Mesenchymal stem cell (in vitro differentiated cells and primary cell): ENCODE data around the gene ASB4.
A peak's percentile ranks its signal among the peaks of the same experiment; 100 is the strongest.

ENCODE experiments used
- DNase-seq: peaks from one replicate; pipeline ENCODE4 v3.0.0-alpha.2; 2013
- H2AFZ ChIP-seq: one replicate; pipeline ENCODE4 v1.6.1; 2013; ENCODE audit warnings: low read depth, mild to moderate bottlenecking, control low read depth, inconsistent platforms, low read length, moderate library complexity
- H2AK5ac ChIP-seq: 2 replicates; pipeline ENCODE4 v1.6.1; 2013; ENCODE audit warnings: low read length, moderate library complexity, mild to moderate bottlenecking, inconsistent platforms; ENCODE audit not compliant: severe bottlenecking
- H2BK120ac ChIP-seq: one replicate; pipeline ENCODE4 v1.6.1; 2013; ENCODE audit warnings: low read depth, mild to moderate bottlenecking, inconsistent platforms, low read length, moderate library complexity
- H2BK12ac ChIP-seq, 2 experiments: one replicate each; pipeline ENCODE4 v1.6.1; 2013; ENCODE audit warnings: inconsistent platforms in 2 of 2, low read length in 2 of 2, mild to moderate bottlenecking in 2 of 2, moderate library complexity in 2 of 2, control low read depth in 1 of 2
- H2BK15ac ChIP-seq: one replicate; pipeline ENCODE4 v1.6.1; 2013; ENCODE audit warnings: mild to moderate bottlenecking, low read depth, inconsistent platforms; ENCODE audit not compliant: poor library complexity, severe bottlenecking
- H2BK5ac ChIP-seq: 2 replicates; pipeline ENCODE4 v1.6.1; 2013; ENCODE audit warnings: low read depth, mild to moderate bottlenecking, low read length, control low read depth, inconsistent platforms; ENCODE audit not compliant: poor library complexity, severe bottlenecking
- H3K14ac ChIP-seq, 2 experiments: one replicate each; pipeline ENCODE4 v1.6.1; 2013; ENCODE audit warnings: inconsistent platforms in 2 of 2, low read length in 2 of 2, control low read depth in 1 of 2, mild to moderate bottlenecking in 1 of 2, moderate library complexity in 1 of 2
- H3K18ac ChIP-seq, 2 experiments: one replicate each; pipeline ENCODE4 v1.6.1; 2013; ENCODE audit warnings: inconsistent platforms in 2 of 2, low read length in 2 of 2, control low read depth in 1 of 2, low read depth in 1 of 2, mild to moderate bottlenecking in 1 of 2
- H3K23ac ChIP-seq, 2 experiments: one replicate each; pipeline ENCODE4 v1.6.1; 2013; ENCODE audit warnings: inconsistent platforms in 2 of 2, low read length in 2 of 2, mild to moderate bottlenecking in 2 of 2, moderate library complexity in 2 of 2, control low read depth in 1 of 2
- H3K27ac ChIP-seq: 2 replicates; pipeline ENCODE4 v1.5.1; 2013; ENCODE audit warnings: mild to moderate bottlenecking, moderate library complexity, low read length, control low read depth, inconsistent platforms; ENCODE audit not compliant: poor library complexity, severe bottlenecking
- H3K27me3 ChIP-seq, 2 experiments: 2 replicates each; pipeline versions ENCODE4 v1.6.1 to v1.7.0; 2013; ENCODE audit warnings: low read length in 2 of 2, mild to moderate bottlenecking in 2 of 2, moderate library complexity in 2 of 2, control low read depth in 1 of 2, inconsistent platforms in 1 of 2; ENCODE audit not compliant: control insufficient read depth in 1 of 2, insufficient read depth in 1 of 2
- H3K36me3 ChIP-seq, 2 experiments: 2 replicates each; pipeline versions ENCODE4 v1.6.1 to v1.7.0; 2013; ENCODE audit warnings: low read length in 2 of 2, control low read depth in 1 of 2, inconsistent platforms in 1 of 2, low read depth in 1 of 2, mild to moderate bottlenecking in 1 of 2; ENCODE audit not compliant: insufficient read depth in 2 of 2, control insufficient read depth in 1 of 2
- H3K4ac ChIP-seq, 2 experiments: one replicate each; pipeline ENCODE4 v1.6.1; 2013; ENCODE audit warnings: inconsistent platforms in 2 of 2, low read length in 2 of 2, mild to moderate bottlenecking in 2 of 2, moderate library complexity in 2 of 2, control low read depth in 1 of 2, low read depth in 1 of 2
- H3K4me1 ChIP-seq: 2 replicates; pipeline ENCODE4 v1.6.1; 2013; ENCODE audit warnings: low read depth, low read length, control low read depth; ENCODE audit not compliant: control insufficient read depth, insufficient read depth
- H3K4me2 ChIP-seq: 2 replicates; pipeline ENCODE4 v1.6.1; 2013; ENCODE audit warnings: low read length, mild to moderate bottlenecking, inconsistent platforms; ENCODE audit not compliant: poor library complexity, severe bottlenecking
- H3K4me3 ChIP-seq, 2 experiments: 2 replicates each; pipeline versions ENCODE4 v1.5.1 to v1.7.0; 2013; ENCODE audit warnings: low read length in 2 of 2, mild to moderate bottlenecking in 2 of 2, control low read depth in 1 of 2, low read depth in 1 of 2; ENCODE audit not compliant: insufficient read depth in 1 of 2
- H3K79me1 ChIP-seq: replicated peaks from 2 replicates; pipeline ENCODE4 v1.6.1; 2013; ENCODE audit warnings: mild to moderate bottlenecking, control low read depth, low read length, inconsistent platforms; ENCODE audit not compliant: poor library complexity, severe bottlenecking
- H3K9ac ChIP-seq: 2 replicates; pipeline ENCODE4 v1.7.0; 2013; ENCODE audit warnings: mild to moderate bottlenecking, low read length, moderate library complexity
- H3K9me3 ChIP-seq: 2 replicates; pipeline ENCODE4 v1.7.0; 2013; ENCODE audit warnings: mild to moderate bottlenecking, low read length; ENCODE audit not compliant: control insufficient read depth
- H4K8ac ChIP-seq: one replicate; pipeline ENCODE4 v1.6.1; 2013; ENCODE audit warnings: inconsistent platforms, mild to moderate bottlenecking, low read length, moderate library complexity
- H4K91ac ChIP-seq: one replicate; pipeline ENCODE4 v1.6.1; 2013; ENCODE audit warnings: mild to moderate bottlenecking, low read length, inconsistent platforms
- WGBS: methylation state at CpG from one replicate; pipeline ENCODE4 v1.1.7; 2013; ENCODE audit warnings: mixed read lengths; 5-methylcytosine and 5-hydroxymethylcytosine counted together

The ASB4 gene

GRCh38 chr7:95469848-95470247 lies 15.9 kb upstream of the ASB4 start:
- Histone ChIP-seq H4K91ac (no peak overlapping the region), H3K23ac (no peak overlapping the region), H4K8ac (no peak overlapping the region), H2BK12ac (no peak overlapping the region), H3K9me3 (no peaks in the 10 kb centered on the region), H3K14ac (no peak overlapping the region), H3K27ac (peak overlapping the region; percentile 21), H3K4me1 (peaks cover 10% of the 10 kb centered on the region), H3K36me3 (no peaks in the 10 kb centered on the region), H2AK5ac (no peak overlapping the region), H3K9ac (no peak overlapping the region), H2BK15ac (no peak overlapping the region), H3K4me3 (no peak overlapping the region), H3K4ac (no peak overlapping the region), H3K18ac (no peak overlapping the region), H3K27me3 (no peaks in the 10 kb centered on the region), H2BK120ac (no peak overlapping the region), H2AFZ (no peak overlapping the region), H2BK5ac (no peak overlapping the region), H3K79me1 (peaks cover 3% of the 10 kb centered on the region), H3K4me2 (no peak overlapping the region)
- 77% methylated on average over 3 of the region's 4 CpGs for WGBS
- DNase-seq: no peak

- 31% methylated on average over 2 of the region's 3 CpGs for WGBS
- Histone ChIP-seq H3K27me3 (no peaks in the 10 kb centered on the region), H2BK120ac (no peak overlapping the region), H3K4me3 (no peak overlapping the region), H2BK5ac (no peak overlapping the region), H3K4me1 (peaks cover 10% of the 10 kb centered on the region), H3K79me1 (peaks cover 3% of the 10 kb centered on the region), H3K14ac (no peak overlapping the region), H3K9me3 (no peaks in the 10 kb centered on the region), H2AFZ (no peak overlapping the region), H3K36me3 (no peaks in the 10 kb centered on the region), H3K18ac (peak overlapping the region in 1 of 2 experiments; percentile 31), H2BK15ac (no peak overlapping the region), H4K8ac (no peak overlapping the region), H2AK5ac (no peak overlapping the region), H2BK12ac (no peak overlapping the region), H3K27ac (peak overlapping the region; percentile 71), H3K9ac (no peak overlapping the region), H3K4me2 (no peak overlapping the region), H4K91ac (no peak overlapping the region), H3K4ac (no peak overlapping the region), H3K23ac (no peak overlapping the region)
- peak; percentile 54 for DNase-seq
Measured at GRCh38 chr7:95470452-95470851, 15.3 kb upstream of the ASB4 start.

- Histone ChIP-seq H3K27ac (peak overlapping the region; percentile 1), H4K8ac (peak overlapping the region; percentile 54), H2BK5ac (no peak overlapping the region), H4K91ac (peak overlapping the region; percentile 80), H3K79me1 (peaks cover 3% of the 10 kb centered on the region), H3K36me3 (no peaks in the 10 kb centered on the region), H3K4ac (no peak overlapping the region), H3K23ac (no peak overlapping the region), H3K4me1 (peaks cover 10% of the 10 kb centered on the region), H3K18ac (peak overlapping the region in 1 of 2 experiments; percentile 62), H2BK120ac (no peak overlapping the region), H3K9me3 (no peaks in the 10 kb centered on the region), H3K14ac (no peak overlapping the region), H2BK12ac (no peak overlapping the region), H2BK15ac (no peak overlapping the region), H3K4me3 (no peak overlapping the region), H3K9ac (no peak overlapping the region), H3K4me2 (peak overlapping the region; percentile 1), H2AK5ac (peak overlapping the region; percentile 69), H3K27me3 (no peaks in the 10 kb centered on the region), H2AFZ (no peak overlapping the region)
- DNase-seq: no peak
- 83% methylated on average over 2 of the region's 3 CpGs for WGBS
Measured at GRCh38 chr7:95471071-95471470, 14.7 kb upstream of the ASB4 start.

GRCh38 chr7:95472581-95473161 lies 13.1 kb upstream of the ASB4 start:
- H3K4ac ChIP-seq: peak overlapping the region in 1 of 2 experiments; percentile 38
- H2BK5ac ChIP-seq: no peak overlapping the region
- no peak for DNase-seq
- 65% methylated on average over 8 of the region's 8 CpGs for WGBS
- H2BK15ac ChIP-seq: no peak overlapping the region
- H3K23ac ChIP-seq: no peak overlapping the region
- H3K27ac ChIP-seq: peak overlapping the region; percentile 91
- H4K91ac ChIP-seq: no peak overlapping the region
- no peak overlapping the region for H3K4me3 ChIP-seq
- no peak overlapping the region for H4K8ac ChIP-seq
- H2AK5ac ChIP-seq: no peak overlapping the region
- H3K79me1 ChIP-seq: peaks cover 3% of the 10 kb centered on the region
- H2AFZ ChIP-seq: no peak overlapping the region
- H3K4me2 ChIP-seq: peak overlapping the region; percentile 52
- H3K4me1 ChIP-seq: peaks cover 10% of the 10 kb centered on the region
- H2BK120ac ChIP-seq: no peak overlapping the region
- no peak overlapping the region for H3K14ac ChIP-seq
- no peak overlapping the region for H3K18ac ChIP-seq
- no peaks in the 10 kb centered on the region for H3K9me3 ChIP-seq
- H3K9ac ChIP-seq: peak overlapping the region; percentile 1
- no peaks in the 10 kb centered on the region for H3K27me3 ChIP-seq
- H3K36me3 ChIP-seq: no peaks in the 10 kb centered on the region
- no peak overlapping the region for H2BK12ac ChIP-seq
